Measurements from ENCODE around the gene PODXL.

PODXL gene

GRCh38 chr7:131578602-131579001 is 22.2 kb upstream of the PODXL start:
- Histone ChIP-seq H3K36me3 (no peaks in the 10 kb centered on the region), H3K27me3 (ENCODE audit: insufficient read depth, low read depth, severe bottlenecking) (no peaks in the 10 kb centered on the region), H3K4me3 (ENCODE audit: low read depth, low read length) (no peak overlapping the region), H3K9me3 (ENCODE audit: severe bottlenecking) (no peaks in the 10 kb centered on the region), H3K27ac (no peak overlapping the region)
- no peak for DNase-seq
- TF ChIP-seq CTCF (IDR thresholded peaks at IDR 0.05; ENCODE audit: low read depth, low read length): no peak

GRCh38 chr7:131574741-131575140 is 18.3 kb upstream of the PODXL start:
- no peak for DNase-seq
- Histone ChIP-seq H3K36me3 (no peaks in the 10 kb centered on the region), H3K27me3 (ENCODE audit: insufficient read depth, low read depth, severe bottlenecking) (no peaks in the 10 kb centered on the region), H3K9me3 (ENCODE audit: severe bottlenecking) (no peaks in the 10 kb centered on the region), H3K27ac (no peak overlapping the region), H3K4me3 (ENCODE audit: low read depth, low read length) (no peak overlapping the region)
- TF ChIP-seq CTCF (IDR thresholded peaks at IDR 0.05; ENCODE audit: low read depth, low read length): no peak

- H3K36me3 ChIP-seq: no peaks in the 10 kb centered on the region
- no peak overlapping the region for H3K27ac ChIP-seq
- no peaks in the 10 kb centered on the region for H3K27me3 ChIP-seq (ENCODE audit: insufficient read depth, low read depth, severe bottlenecking)
- no peaks in the 10 kb centered on the region for H3K9me3 ChIP-seq (ENCODE audit: severe bottlenecking)
- no peak overlapping the region for H3K4me3 ChIP-seq (ENCODE audit: low read depth, low read length)
- TF ChIP-seq CTCF (IDR thresholded peaks at IDR 0.05; ENCODE audit: low read depth, low read length): no peak
- no peak for DNase-seq
Observed at GRCh38 chr7:131570401-131570800, 14.0 kb upstream of the PODXL start.

- no peak for DNase-seq
- Histone ChIP-seq H3K27me3 (ENCODE audit: insufficient read depth, low read depth, severe bottlenecking) (no peaks in the 10 kb centered on the region), H3K4me3 (ENCODE audit: low read depth, low read length) (no peak overlapping the region), H3K27ac (no peak overlapping the region), H3K36me3 (no peaks in the 10 kb centered on the region), H3K9me3 (ENCODE audit: severe bottlenecking) (no peaks in the 10 kb centered on the region)
- TF ChIP-seq CTCF (IDR thresholded peaks at IDR 0.05; ENCODE audit: low read depth, low read length): no peak
Observed at GRCh38 chr7:131568970-131569369, 12.5 kb upstream of the PODXL start.

DNA sequence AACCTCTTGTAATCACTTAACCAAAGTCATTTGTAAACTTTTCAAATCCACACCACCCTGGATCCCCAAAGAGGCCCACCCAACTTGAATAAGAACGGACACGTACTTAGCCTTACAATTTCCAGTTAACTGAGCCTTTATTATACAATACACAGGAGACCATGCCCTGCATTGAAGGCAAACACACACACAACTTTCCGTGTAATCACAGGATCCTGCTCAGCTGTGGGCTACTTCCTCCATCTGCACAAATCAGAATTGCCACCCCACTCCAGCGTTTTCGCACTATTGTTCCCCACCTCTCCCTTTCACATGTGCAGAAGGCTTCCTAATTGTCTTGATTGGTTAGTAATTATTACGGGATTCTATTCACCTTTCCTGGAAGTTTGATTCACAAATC is 12.1 kb upstream of the PODXL start:
- H3K9me3 ChIP-seq (ENCODE audit: severe bottlenecking): no peaks in the 10 kb centered on the region
- no peaks in the 10 kb centered on the region for H3K36me3 ChIP-seq
- no peak for TF ChIP-seq CTCF (IDR thresholded peaks at IDR 0.05; ENCODE audit: low read depth, low read length)
- H3K4me3 ChIP-seq (ENCODE audit: low read depth, low read length): no peak overlapping the region
- DNase-seq: no peak
- H3K27ac ChIP-seq: no peak overlapping the region
- no peaks in the 10 kb centered on the region for H3K27me3 ChIP-seq (ENCODE audit: insufficient read depth, low read depth, severe bottlenecking)

DNA sequence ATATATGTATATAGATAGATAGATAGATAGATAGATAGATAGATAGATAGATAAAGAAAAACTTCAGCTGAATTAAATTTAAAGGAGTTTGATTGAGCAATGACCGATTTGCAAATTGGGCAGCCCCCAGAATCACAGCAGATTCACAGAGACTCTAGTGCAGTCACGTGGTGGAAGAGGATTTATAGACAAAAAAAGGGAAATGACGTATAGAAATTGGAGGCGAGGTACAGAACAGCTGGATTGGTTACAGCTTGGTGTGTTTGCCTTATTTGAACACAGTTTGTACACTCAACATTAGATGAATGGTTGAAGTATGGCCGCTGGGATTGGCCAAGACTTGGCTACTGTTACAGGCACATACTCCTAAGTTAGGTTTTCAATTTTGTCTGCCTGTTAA is 8.2 kb upstream of the PODXL start:
- H3K9me3 ChIP-seq (ENCODE audit: severe bottlenecking): no peaks in the 10 kb centered on the region
- no peak overlapping the region for H3K27ac ChIP-seq
- no peak for TF ChIP-seq CTCF (IDR thresholded peaks at IDR 0.05; ENCODE audit: low read depth, low read length)
- no peaks in the 10 kb centered on the region for H3K27me3 ChIP-seq (ENCODE audit: insufficient read depth, low read depth, severe bottlenecking)
- no peak overlapping the region for H3K4me3 ChIP-seq (ENCODE audit: low read depth, low read length)
- DNase-seq: no peak
- H3K36me3 ChIP-seq: no peaks in the 10 kb centered on the region

Measured in WERI-Rb-1 (cell line).